HCT116 (cell line): ENCODE measurements around the gene CLIC5. TPM values are rescaled to one million over a fixed set of nuclear protein-coding genes. Genes with fewer than 3 reads are reported as not detected.

Experiments used
- ATAC-seq: fragments of 200-7000 bp; cut with Tn5 transposase; 2 replicates; pipeline ENCODE4 v1.9.1; 2020; ENCODE audit warnings: mild to moderate bottlenecking, moderate library complexity
- BruUV-seq: library from RNA; stranded (reverse); fragments of 400-500 nt; replicated peaks from 2 replicates; lab custom pipeline; 2021; lab: Mats Ljungman, UMichigan
- CTCF ChIA-PET: fragments of 300-600 bp; sonication (Branson Sonifier 250); formaldehyde crosslinking; loops from one replicate; lab custom pipeline; 2021; ENCODE audit warnings: antibody characterized with exemption; lab: Charles Lee
- POLR2A ChIA-PET: fragments of 300-600, 350-600 bp; sonication (Branson Sonifier 250); formaldehyde crosslinking; loops from one replicate; lab custom pipeline; 2021; ENCODE audit warnings: antibody characterized with exemption; lab: Charles Lee
- RAD21 ChIA-PET, 2 experiments: fragments of 300-600 bp; sonication (Branson Sonifier 250); formaldehyde crosslinking; loops; one replicate each; lab custom pipeline; 2023; ENCODE audit warnings: low total read pairs in 2 of 2; ENCODE audit not compliant: uncharacterized antibody in 2 of 2, unreplicated experiment in 2 of 2, low non-redundant PET in 1 of 2; lab: Charles Lee
- DNase-seq: peaks from one replicate; pipeline ENCODE4 v3.0.0-alpha.2; 2010; ENCODE audit warnings: low read depth, low spot score
- H2AFZ ChIP-seq: fragments of 200-600 bp; shearing (Covaris generic), sonication (generic); 2 replicates; pipeline ENCODE4 v1.6.1; 2017; ENCODE audit warnings: low read depth, mixed run types, mixed read lengths, antibody characterized with exemption, low read length; ENCODE audit not compliant: poor library complexity, severe bottlenecking
- H3K27ac ChIP-seq: 2 replicates; pipeline ENCODE4 v1.5.1; 2012; ENCODE audit warnings: low read depth, low read length
- H3K27me3 ChIP-seq: fragments of 200-600 bp; sonication (generic); 2 replicates; pipeline ENCODE4 v1.6.1; 2016; ENCODE audit warnings: mixed run types, low read length, mixed read lengths; ENCODE audit not compliant: insufficient read depth
- H3K36me3 ChIP-seq, 2 experiments: fragments of 200-500 bp in 1 of 2; fragments of 200-600 bp in 1 of 2; sonication (Bioruptor generic) in 1 of 2; sonication (generic) in 1 of 2; 2 replicates each; pipeline versions ENCODE4 v1.5.1 to v1.6.1; 2014 to 2016; ENCODE audit warnings: low read length in 2 of 2, inconsistent platforms in 1 of 2, mixed read lengths in 1 of 2, mixed run types in 1 of 2; ENCODE audit not compliant: insufficient read depth in 2 of 2, control insufficient read depth in 1 of 2
- H3K4me1 ChIP-seq, 2 experiments: fragments of 200-600 bp in 1 of 2; sonication (generic) in 1 of 2; 2 replicates each; pipeline versions ENCODE4 v1.5.1 to v1.6.1; 2012 to 2017; ENCODE audit warnings: low read length in 2 of 2, inconsistent platforms in 1 of 2, mild to moderate bottlenecking in 1 of 2, mixed read lengths in 1 of 2, mixed run types in 1 of 2, moderate library complexity in 1 of 2; ENCODE audit not compliant: insufficient read depth in 2 of 2, control insufficient read depth in 1 of 2
- H3K4me2 ChIP-seq: fragments of 200-600 bp; sonication (generic); 2 replicates; pipeline ENCODE4 v1.6.1; 2017; ENCODE audit warnings: mixed run types, low read length, mixed read lengths
- H3K4me3 ChIP-seq, 2 experiments: fragments of 200-600 bp in 1 of 2; sonication (generic) in 1 of 2; replicated peaks in 1 of 2; 2 replicates each; pipeline ENCODE4 v1.5.1; 2011 to 2016; ENCODE audit warnings: low read length in 2 of 2, control low read depth in 1 of 2, low read depth in 1 of 2, mild to moderate bottlenecking in 1 of 2, mixed read lengths in 1 of 2, mixed run types in 1 of 2
- H3K79me2 ChIP-seq: fragments of 200-600 bp; sonication (generic); 2 replicates; pipeline ENCODE4 v1.6.1; 2017; ENCODE audit warnings: mild to moderate bottlenecking, mixed run types, low read length, moderate library complexity, mixed read lengths; ENCODE audit not compliant: insufficient read depth
- H3K9ac ChIP-seq: fragments of 200-600 bp; sonication (generic); 2 replicates; pipeline ENCODE4 v1.6.1; 2016; ENCODE audit warnings: low read length, mixed read lengths
- H3K9me2 ChIP-seq: fragments of 200-600 bp; sonication (generic), shearing (Covaris generic); 2 replicates; pipeline ENCODE4 v1.6.1; 2017; ENCODE audit warnings: mixed run types, mild to moderate bottlenecking, moderate library complexity; ENCODE audit not compliant: insufficient read depth
- H3K9me3 ChIP-seq, 2 experiments: fragments of 200-500 bp in 1 of 2; fragments of 200-600 bp in 1 of 2; sonication (Bioruptor generic) in 1 of 2; sonication (generic) in 1 of 2; 2 replicates each; pipeline ENCODE4 v1.6.1; 2014 to 2017; ENCODE audit warnings: low read length in 2 of 2, mixed read lengths in 2 of 2, inconsistent platforms in 1 of 2, low read depth in 1 of 2, mild to moderate bottlenecking in 1 of 2, mixed run types in 1 of 2, moderate library complexity in 1 of 2; ENCODE audit not compliant: control insufficient read depth in 1 of 2, insufficient read depth in 1 of 2
- H4K20me1 ChIP-seq: fragments of 200-600 bp; sonication (generic), shearing (Covaris generic); 2 replicates; pipeline ENCODE4 v1.6.1; 2017; ENCODE audit warnings: mixed run types, mild to moderate bottlenecking, moderate library complexity; ENCODE audit not compliant: insufficient read depth
- CBX3 ChIP-seq: IDR thresholded peaks from 2 replicates; pipeline ENCODE4 v1.6.1; 2012; ENCODE audit warnings: low read depth
- CEBPB ChIP-seq: IDR thresholded peaks from 2 replicates; pipeline ENCODE4 v1.6.1; 2012; ENCODE audit warnings: low read depth
- CTCF ChIP-seq, 3 experiments: fragments of 200-600 bp in 1 of 3; sonication (generic) in 1 of 3; IDR thresholded peaks in 2 of 3; conservative IDR thresholded peaks in 1 of 3; 2 replicates each; pipeline ENCODE4 v1.5.1; 2012 to 2017; ENCODE audit warnings: low read depth in 2 of 3, low read length in 2 of 3, antibody characterized with exemption in 1 of 3, borderline replicate concordance in 1 of 3, control low read depth in 1 of 3, mild to moderate bottlenecking in 1 of 3, mixed read lengths in 1 of 3, mixed run types in 1 of 3, moderate library complexity in 1 of 3; ENCODE audit not compliant: insufficient read depth in 1 of 3
- EGR1 ChIP-seq: IDR thresholded peaks from 2 replicates; pipeline ENCODE4 v1.6.1; 2012; ENCODE audit warnings: low read depth
- ELF1 ChIP-seq: IDR thresholded peaks from 2 replicates; pipeline ENCODE4 v1.6.1; 2012; ENCODE audit warnings: low read depth, borderline replicate concordance
- EZH2 ChIP-seq: fragments of 200-600 bp; sonication (generic); IDR thresholded peaks from 2 replicates; pipeline ENCODE4 v1.6.1; 2017; ENCODE audit warnings: antibody characterized with exemption, mixed run types
- FOSL1 ChIP-seq: IDR thresholded peaks from 2 replicates; pipeline ENCODE4 v1.6.1; 2012; ENCODE audit warnings: low read depth
- JUND ChIP-seq: IDR thresholded peaks from 2 replicates; pipeline ENCODE4 v1.6.1; 2012
- MAX ChIP-seq: IDR thresholded peaks from 2 replicates; pipeline ENCODE4 v1.6.1; 2012
- POLR2A ChIP-seq: IDR thresholded peaks from 2 replicates; pipeline ENCODE4 v1.7.0; 2011; ENCODE audit warnings: borderline replicate concordance; ENCODE audit not compliant: insufficient read depth, insufficient read length; ENCODE audit errors: extremely low read depth
- POLR2AphosphoS5 ChIP-seq: IDR thresholded peaks from 2 replicates; pipeline ENCODE4 v1.6.1; 2011; ENCODE audit warnings: mild to moderate bottlenecking, low read depth, low read length, moderate library complexity
- SIN3A ChIP-seq: IDR thresholded peaks from 2 replicates; pipeline ENCODE4 v1.6.1; 2012; ENCODE audit warnings: low read depth
- SP1 ChIP-seq: IDR thresholded peaks from 2 replicates; pipeline ENCODE4 v1.6.1; 2012; ENCODE audit warnings: low read depth
- SRF ChIP-seq: IDR thresholded peaks from 2 replicates; pipeline ENCODE4 v1.6.1; 2012; ENCODE audit warnings: low read depth
- TCF7L2 ChIP-seq: IDR thresholded peaks from 2 replicates; pipeline ENCODE4 v1.7.0; 2011; ENCODE audit warnings: borderline replicate concordance, inconsistent platforms; ENCODE audit not compliant: insufficient read depth, insufficient read length; ENCODE audit errors: extremely low read depth
- ZFX ChIP-seq: fragments of 450-650 bp; IDR thresholded peaks from 2 replicates; pipeline ENCODE4 v1.6.1; 2017
- intact Hi-C: fragments of 100-400 bp; cut with micrococcal nuclease; formaldehyde crosslinking; loops from 2 replicates; pipeline ENCODE4 v1.10.0; 2022
- total RNA-seq: library from RNA; stranded (reverse); gene quantifications from one replicate; pipeline ENCODE4 v1.2.1, GENCODE V29; 2021; ENCODE audit not compliant: unreplicated experiment
- TF ChIP-seq, protein P1 (sequence below): IDR thresholded peaks from 2 replicates; pipeline ENCODE4 v1.6.1; 2012
- TF ChIP-seq, protein P2 (sequence below): IDR thresholded peaks from 2 replicates; pipeline ENCODE4 v1.6.1; 2011; ENCODE audit warnings: mild to moderate bottlenecking, low read length, moderate library complexity; ENCODE audit not compliant: insufficient replicate concordance; ENCODE audit errors: extremely low read depth

CLIC5 gene
- total RNA-seq, 1 experiment from 2014 or later: 0.20 TPM

DNA sequence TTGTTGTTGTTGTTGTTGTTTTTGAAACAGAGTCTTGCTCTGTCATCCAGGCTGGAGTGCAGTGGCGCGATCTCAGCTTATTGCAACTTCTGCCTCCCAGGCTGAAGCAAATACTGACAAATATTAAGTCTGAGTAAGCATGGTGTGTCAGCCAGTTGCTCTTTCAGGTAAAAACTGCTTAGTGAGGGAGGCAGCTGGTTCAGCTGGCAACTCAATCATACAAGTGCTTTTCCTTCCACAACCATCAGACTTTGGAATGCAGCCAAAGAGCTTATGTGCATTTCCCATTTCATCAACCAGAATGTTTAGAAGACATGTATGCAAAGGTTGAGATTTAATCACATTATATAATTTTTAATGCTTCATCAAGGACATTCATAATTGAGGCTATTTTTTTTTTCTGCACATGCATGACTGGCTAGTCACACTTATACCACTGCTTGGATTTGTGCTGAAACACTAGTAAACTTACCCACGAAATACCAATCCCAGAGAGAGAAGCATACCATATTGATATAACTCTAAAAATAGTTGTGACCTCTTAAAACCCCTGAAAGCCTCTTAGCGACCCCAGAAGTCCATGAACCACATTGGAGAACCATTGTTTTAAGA is 56.0 kb downstream of the CLIC5 start:
- ATAC-seq (no peak), DNase-seq (no peak)
- Histone ChIP-seq H3K4me2 (no peak overlapping the region), H3K4me1 (no peaks in the 10 kb centered on the region), H4K20me1 (no peaks in the 10 kb centered on the region), H3K9ac (no peak overlapping the region), H3K36me3 (no peaks in the 10 kb centered on the region), H3K9me3 (no peaks in the 10 kb centered on the region), H3K4me3 (no peak overlapping the region), H3K79me2 (no peaks in the 10 kb centered on the region), H3K9me2 (no peaks in the 10 kb centered on the region), H3K27me3 (no peaks in the 10 kb centered on the region), H2AFZ (no peak overlapping the region), H3K27ac (no peak overlapping the region)
- ChIA-PET CTCF (no interaction called here), RAD21 (no interaction called here), POLR2A (no interaction called here)
- TF ChIP-seq FOSL1 (no peak), JUND (no peak), TCF7L2 (no peak), CBX3 (no peak), MAX (no peak), EGR1 (no peak)
- TF ChIP-seq, protein P1, sequence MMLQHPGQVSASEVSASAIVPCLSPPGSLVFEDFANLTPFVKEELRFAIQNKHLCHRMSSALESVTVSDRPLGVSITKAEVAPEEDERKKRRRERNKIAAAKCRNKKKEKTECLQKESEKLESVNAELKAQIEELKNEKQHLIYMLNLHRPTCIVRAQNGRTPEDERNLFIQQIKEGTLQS: no peak
- intact Hi-C loops: no loop called here
- BruUV-seq: no TSS peak

GRCh38 chr6:45956663-45957062 is 59.0 kb downstream of the CLIC5 start:
- no peak for DNase-seq
- POLR2A ChIA-PET: no interaction called here
- RAD21 ChIA-PET: no interaction called here
- Histone ChIP-seq H3K27me3 (no peaks in the 10 kb centered on the region), H4K20me1 (no peaks in the 10 kb centered on the region), H2AFZ (no peak overlapping the region), H3K79me2 (no peaks in the 10 kb centered on the region), H3K4me2 (no peak overlapping the region), H3K27ac (no peak overlapping the region), H3K9me3 (no peaks in the 10 kb centered on the region), H3K4me1 (no peaks in the 10 kb centered on the region), H3K4me3 (no peak overlapping the region), H3K9me2 (no peaks in the 10 kb centered on the region), H3K36me3 (no peaks in the 10 kb centered on the region), H3K9ac (no peak overlapping the region)
- intact Hi-C loops: no loop called here
- no TSS peak for BruUV-seq
- CTCF ChIA-PET: no interaction called here
- no peak for ATAC-seq
- no peak for TF ChIP-seq CEBPB
- TF ChIP-seq SP1: no peak
- TF ChIP-seq ELF1: no peak
- TF ChIP-seq JUND: no peak
- TF ChIP-seq POLR2AphosphoS5: no peak
- TF ChIP-seq POLR2A: no peak
- TF ChIP-seq ZFX: no peak
- no peak for TF ChIP-seq EGR1
- no peak for TF ChIP-seq CTCF (IDR thresholded peaks at IDR 0.05 in 2 of 3, conservative IDR thresholded peaks at IDR 0.05 in 1 of 3; ENCODE audit: borderline replicate concordance in 1 of 3, insufficient read depth in 1 of 3, low read depth in 2 of 3, low read length in 2 of 3)
- TF ChIP-seq SRF: no peak
- TF ChIP-seq SIN3A: no peak
- TF ChIP-seq, protein P2, sequence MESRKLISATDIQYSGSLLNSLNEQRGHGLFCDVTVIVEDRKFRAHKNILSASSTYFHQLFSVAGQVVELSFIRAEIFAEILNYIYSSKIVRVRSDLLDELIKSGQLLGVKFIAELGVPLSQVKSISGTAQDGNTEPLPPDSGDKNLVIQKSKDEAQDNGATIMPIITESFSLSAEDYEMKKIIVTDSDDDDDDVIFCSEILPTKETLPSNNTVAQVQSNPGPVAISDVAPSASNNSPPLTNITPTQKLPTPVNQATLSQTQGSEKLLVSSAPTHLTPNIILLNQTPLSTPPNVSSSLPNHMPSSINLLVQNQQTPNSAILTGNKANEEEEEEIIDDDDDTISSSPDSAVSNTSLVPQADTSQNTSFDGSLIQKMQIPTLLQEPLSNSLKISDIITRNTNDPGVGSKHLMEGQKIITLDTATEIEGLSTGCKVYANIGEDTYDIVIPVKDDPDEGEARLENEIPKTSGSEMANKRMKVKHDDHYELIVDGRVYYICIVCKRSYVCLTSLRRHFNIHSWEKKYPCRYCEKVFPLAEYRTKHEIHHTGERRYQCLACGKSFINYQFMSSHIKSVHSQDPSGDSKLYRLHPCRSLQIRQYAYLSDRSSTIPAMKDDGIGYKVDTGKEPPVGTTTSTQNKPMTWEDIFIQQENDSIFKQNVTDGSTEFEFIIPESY: no peak
- no peak for TF ChIP-seq TCF7L2
- TF ChIP-seq EZH2: no peak
- TF ChIP-seq MAX: no peak
